Stimulated activated CD8-positive, alpha-beta memory T cell treated with anti-CD3 and anti-CD28 coated beads, Interleukin-12 subunit alpha, Interleukin-12 subunit beta, amount 100 ng/mL, for 24 hours (primary cell): ENCODE data around the gene GALC.

Source experiments
- DNase-seq: peaks from one replicate; pipeline ENCODE4 v3.0.0-alpha.2; 2020; ENCODE audit errors: extremely low read depth

Gene GALC

GRCh38 chr14:87888136-87888999 is 104.6 kb downstream of the GALC start:
- no peak for DNase-seq

DNA sequence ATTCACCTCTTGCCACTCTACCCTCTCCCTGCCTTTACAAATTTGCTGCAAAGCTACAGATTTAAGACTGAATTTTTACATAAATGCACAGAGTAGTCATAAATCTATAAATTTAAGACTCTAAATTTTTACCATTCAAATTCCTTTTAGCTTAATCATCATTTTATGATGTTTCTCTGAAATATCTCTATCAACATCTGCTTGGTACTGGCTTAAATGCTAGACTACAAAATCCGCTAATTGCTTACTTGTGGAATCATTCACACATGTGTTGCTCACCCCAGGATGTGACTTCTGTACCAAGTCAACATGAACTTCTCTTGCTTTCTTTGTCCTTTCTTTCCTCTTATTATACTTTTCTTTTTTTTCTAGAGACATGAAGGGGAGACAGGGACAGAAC is 109.2 kb downstream of the GALC start:
- DNase-seq: no peak
